GM12874 (cell line): ENCODE results near the gene TMCC2.

ENCODE experiments used
- TF ChIP-seq, protein P1 (sequence below): IDR thresholded peaks from 2 replicates; pipeline ENCODE4 v1.5.1; 2011; ENCODE audit warnings: low read depth, mild to moderate bottlenecking, control low read depth, low read length, moderate library complexity; ENCODE audit not compliant: insufficient read depth

Gene TMCC2

DNA sequence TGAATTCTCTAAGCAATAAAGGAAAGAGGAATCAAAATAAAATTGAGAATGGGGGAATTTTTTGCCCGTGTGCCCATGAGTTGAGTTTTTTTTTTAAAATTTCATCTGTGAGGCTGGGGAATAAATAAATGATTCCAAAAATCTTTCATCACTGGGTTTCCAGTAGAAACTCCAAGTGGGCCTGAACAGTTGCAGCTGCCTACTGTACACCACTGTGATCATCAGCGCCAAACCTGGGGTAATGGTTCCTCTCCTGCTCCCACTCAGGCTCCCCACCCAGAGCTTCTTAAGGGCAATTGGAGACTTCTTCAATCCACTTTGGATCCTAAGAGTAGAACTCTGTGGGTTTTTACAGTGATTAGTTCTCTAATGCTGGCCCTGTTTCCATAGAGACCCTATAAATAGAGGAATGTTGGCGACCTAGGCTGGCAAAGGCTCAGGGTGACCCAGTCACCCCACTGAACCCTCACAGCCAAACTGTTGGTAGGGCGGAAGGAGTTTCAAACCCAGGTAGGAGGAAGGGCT is 9.3 kb downstream of the TMCC2 start:
- TF ChIP-seq, protein P1, sequence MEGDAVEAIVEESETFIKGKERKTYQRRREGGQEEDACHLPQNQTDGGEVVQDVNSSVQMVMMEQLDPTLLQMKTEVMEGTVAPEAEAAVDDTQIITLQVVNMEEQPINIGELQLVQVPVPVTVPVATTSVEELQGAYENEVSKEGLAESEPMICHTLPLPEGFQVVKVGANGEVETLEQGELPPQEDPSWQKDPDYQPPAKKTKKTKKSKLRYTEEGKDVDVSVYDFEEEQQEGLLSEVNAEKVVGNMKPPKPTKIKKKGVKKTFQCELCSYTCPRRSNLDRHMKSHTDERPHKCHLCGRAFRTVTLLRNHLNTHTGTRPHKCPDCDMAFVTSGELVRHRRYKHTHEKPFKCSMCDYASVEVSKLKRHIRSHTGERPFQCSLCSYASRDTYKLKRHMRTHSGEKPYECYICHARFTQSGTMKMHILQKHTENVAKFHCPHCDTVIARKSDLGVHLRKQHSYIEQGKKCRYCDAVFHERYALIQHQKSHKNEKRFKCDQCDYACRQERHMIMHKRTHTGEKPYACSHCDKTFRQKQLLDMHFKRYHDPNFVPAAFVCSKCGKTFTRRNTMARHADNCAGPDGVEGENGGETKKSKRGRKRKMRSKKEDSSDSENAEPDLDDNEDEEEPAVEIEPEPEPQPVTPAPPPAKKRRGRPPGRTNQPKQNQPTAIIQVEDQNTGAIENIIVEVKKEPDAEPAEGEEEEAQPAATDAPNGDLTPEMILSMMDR: no peak

DNA sequence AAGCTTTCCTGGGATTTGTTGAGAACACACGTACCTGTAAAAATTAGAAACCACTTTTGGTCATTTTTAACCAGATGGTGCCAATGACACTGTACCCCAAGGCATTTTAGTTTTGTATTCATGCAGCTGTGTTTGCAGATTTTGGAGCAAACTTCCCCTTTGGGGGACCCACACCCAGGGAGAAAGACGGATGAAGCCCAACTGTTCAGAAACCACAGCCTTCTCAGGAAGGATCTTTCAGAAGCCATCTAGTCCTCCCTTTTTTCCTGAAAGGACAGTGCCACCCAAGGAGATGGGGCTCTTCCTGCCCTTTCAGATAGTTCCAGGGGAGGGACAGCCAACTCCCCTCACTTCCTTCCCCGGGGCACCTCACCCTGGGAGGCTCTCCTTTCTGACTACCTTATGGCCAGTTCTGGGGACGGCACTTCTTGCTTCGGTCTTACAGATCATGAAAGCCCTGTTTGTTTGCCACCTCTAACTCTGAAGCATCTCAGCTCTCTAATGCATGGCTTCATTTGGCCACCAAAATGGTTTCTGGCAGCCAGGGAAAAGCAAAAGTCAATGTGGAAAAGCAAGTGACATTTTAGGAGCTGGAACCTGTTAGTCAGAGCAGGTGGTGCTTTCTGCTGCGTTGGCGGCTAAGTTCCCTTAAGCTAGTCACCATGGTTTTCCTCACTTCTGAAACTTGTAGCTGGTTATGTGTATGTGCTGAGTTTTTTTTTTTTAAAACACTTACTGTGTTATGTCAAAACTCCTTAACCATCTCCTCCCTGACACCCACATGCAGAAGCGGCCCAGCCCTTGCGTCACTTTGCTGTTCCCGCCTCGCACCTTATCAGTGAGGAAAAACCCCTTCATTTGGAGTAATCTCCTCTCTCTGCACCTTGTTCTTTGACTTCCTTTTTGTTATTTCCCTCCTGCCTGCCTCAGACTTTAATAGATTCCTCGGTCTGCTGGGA is 10.1 kb downstream of the TMCC2 start:
- TF ChIP-seq, protein P1: no peak

DNA sequence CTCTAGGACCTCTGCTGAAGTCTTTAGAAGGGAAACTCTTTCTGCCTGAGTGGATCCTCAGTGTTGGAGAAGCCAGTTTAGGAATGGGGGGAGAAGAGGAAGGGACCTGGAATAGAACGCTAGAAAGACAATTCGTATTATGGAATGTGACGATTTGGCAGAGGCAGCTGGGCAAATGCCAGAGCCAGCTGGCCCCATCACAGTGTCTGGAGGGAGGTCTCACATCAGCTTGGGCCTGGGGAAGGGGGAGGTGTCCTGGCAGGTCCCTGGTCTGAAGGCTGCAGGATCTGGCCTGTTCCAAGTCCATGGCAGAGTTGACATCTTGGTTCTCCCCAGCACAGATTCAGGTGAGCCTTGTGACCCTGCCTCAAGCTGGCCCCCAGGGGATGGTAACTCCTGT is 11.3 kb downstream of the TMCC2 start:
- TF ChIP-seq, protein P1: no peak

DNA sequence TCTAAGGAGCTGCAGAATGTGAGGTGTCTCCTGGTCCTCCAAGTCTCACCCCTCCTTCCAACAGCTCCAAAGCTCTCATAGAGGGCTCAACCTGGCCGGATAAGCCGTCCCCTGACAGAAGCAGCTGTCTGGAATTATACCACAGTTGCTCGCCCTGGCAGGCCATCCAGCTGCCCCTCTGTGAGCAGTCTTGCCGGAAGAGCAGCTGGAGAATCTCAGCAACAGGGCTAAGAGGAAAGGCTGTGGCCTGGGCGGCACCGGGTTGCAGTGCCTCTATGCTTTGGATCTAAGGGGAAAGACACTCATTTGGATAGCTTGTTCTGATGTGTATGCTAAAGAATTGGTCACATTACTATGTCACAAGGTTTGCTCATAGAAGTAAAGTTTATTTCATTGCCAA is 12.4 kb downstream of the TMCC2 start:
- TF ChIP-seq, protein P1: no peak

DNA sequence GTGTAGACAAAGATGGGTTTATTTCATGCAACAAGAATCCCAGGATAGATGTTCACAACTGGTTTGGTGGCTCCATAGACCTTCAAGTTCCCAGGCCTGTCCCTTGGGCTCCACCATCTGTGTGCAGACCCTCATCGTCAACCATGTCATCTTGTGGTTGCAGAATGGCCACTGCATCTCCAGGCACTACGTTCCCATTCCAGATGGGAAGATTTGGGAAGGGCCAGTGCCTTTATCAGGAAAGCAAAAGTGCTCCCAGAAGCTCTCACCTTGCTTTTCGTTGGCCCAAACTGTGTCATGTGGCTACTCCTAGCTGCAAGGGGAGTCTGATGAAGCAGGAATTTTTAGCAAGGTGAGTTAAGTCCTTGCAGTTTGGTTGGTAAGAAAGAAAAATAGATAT is 12.8 kb downstream of the TMCC2 start:
- TF ChIP-seq, protein P1: no peak

DNA sequence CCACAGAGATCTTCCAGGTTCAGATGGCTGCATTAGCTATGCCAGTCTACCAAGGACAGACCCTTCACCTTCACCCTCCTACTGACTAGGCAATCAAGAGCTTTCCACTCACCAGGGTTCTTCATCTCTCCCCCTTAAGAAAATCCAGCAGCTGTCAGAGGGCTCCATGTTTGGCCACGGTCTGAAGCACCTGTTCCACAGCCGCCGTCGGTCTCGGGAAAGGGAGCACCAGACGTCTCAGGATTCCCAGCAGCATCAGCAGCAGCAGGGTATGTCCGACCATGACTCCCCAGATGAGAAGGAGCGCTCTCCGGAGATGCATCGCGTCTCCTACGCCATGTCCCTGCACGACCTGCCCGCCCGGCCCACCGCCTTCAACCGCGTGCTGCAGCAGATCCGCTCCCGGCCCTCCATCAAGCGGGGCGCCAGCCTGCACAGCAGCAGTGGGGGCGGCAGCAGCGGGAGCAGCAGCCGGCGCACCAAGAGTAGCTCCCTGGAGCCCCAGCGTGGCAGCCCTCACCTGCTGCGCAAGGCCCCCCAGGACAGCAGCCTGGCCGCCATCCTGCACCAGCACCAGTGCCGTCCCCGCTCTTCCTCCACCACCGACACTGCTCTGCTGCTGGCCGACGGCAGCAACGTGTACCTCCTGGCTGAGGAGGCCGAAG is 13.8 kb downstream of the TMCC2 start:
- TF ChIP-seq, protein P1: no peak
